Adrenal gland (tissue), 5 donors: ENCODE results near the gene SLC45A3.

Experiments
- CTCF ChIP-seq, 6 experiments: fragments of 450-650 bp in 4 of 6; fragments of 200-600 bp in 2 of 6; sonication (generic) in 1 of 6; IDR thresholded peaks; 1 replicate in 5 of 6; 2 replicates in 1 of 6; pipeline versions ENCODE4 v1.5.1 to v1.8.0; 2016 to 2021; ENCODE audit warnings: antibody characterized with exemption in 6 of 6, mild to moderate bottlenecking in 2 of 6, moderate library complexity in 1 of 6
- POLR2A ChIP-seq, 2 donors: fragments of 450-650 bp; IDR thresholded peaks; one replicate each; pipeline ENCODE4 v1.6.1; 2017; ENCODE audit warnings: antibody characterized with exemption in 2 of 2, mild to moderate bottlenecking in 2 of 2, moderate library complexity in 1 of 2
- donor health status: DM: no; HTN: no; CAD: no.

GRCh38 chr1:205716371-205717132, 36.2 kb upstream of the SLC45A3 start:
- TF ChIP-seq POLR2A (IDR thresholded peaks at IDR 0.05) (no peak), CTCF (IDR thresholded peaks at IDR 0.05) (no peak)
